HG03064 (cell line): ENCODE measurements around the gene FCHO1.
A peak's percentile ranks its signal among the peaks of the same experiment; 100 is the strongest.
"Not testable (repeated sequence)": the region's sequence is repeated elsewhere in the genome, so short reads cannot be mapped to it uniquely, and the experiment has no call there.

ENCODE experiments used
- ATAC-seq: cut with Tn5 transposase; IDR thresholded peaks from one replicate; pipeline ENCODE4 v1.9.1; 2021; ENCODE audit warnings: low read depth; ENCODE audit not compliant: unreplicated experiment

The FCHO1 gene

DNA sequence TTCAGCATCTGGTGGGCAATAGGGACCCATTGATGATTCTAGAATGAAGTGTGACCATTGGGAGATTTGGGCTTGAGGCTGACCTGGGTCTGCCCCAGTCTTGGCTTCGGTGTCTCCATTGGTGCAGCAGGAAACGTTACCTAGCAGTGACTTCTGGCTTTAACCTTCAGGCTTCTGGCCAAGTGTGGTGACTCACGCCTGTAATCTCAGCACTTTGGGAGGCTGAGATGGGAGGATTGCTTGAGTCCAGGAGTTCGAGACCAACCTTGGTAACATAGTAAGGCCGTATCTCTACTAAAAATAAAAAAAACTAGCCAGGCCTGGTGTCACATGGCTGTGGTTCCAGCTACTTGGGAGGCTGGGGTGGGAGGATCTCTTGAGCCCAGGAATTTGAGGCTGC lies 7.2 kb downstream of the FCHO1 start:
- ATAC-seq, result no peak

DNA sequence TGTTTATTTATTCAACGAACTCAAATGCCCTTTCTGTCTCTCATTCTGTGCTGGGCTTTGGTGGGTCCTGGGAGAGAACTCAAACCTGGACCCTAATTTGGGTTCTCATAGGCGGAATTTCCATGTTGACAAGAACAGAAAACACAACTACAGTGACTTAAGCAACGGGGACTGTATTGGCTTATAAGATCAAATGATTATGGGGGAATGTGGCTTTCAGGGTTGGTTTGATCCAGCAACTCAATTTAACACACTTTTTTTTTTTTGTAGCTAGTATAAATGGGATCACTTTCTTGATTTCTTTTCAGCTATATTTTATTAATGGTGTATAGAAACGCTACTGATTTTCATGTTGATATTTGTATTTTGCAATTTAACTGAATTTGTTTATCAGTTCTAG lies 9.9 kb downstream of the FCHO1 start:
- no peak for ATAC-seq

- no peak for ATAC-seq
Observed at GRCh38 chr19:17762505-17763229, 11.4 kb downstream of the FCHO1 start.

- ATAC-seq, result no peak
Observed at GRCh38 chr19:17764348-17764747, 13.1 kb downstream of the FCHO1 start.

DNA sequence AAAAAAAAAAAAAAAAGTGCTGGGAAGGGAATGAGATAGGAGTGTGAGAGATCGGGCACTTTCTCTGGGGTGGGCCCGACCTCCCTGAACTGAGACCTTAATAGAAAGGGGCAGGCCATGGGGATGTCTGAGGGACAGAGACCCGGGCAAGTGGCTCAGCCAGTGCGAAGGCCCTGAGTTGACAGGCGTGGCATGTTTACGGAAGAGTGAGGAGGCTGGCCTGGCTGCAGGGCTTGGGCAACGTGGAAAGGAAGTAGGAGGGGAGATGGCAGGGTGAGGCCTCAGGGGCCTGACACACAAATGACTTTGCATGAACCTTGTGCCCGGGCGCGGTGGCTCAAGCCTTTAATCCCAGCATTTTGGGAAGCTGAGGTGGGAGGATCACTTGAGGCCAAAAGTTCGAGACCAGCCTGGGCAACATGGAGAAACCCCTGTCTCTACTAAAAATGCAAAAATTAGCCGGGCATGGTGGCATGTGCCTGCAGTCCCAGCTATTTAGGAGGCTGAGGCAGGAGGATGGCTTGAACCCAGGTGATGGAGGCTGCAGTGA lies 13.9 kb downstream of the FCHO1 start:
- no peak for ATAC-seq

GRCh38 chr19:17766543-17767131 lies 15.4 kb downstream of the FCHO1 start:
- no peak for ATAC-seq

- no peak for ATAC-seq
Observed at GRCh38 chr19:17767559-17767958, 16.3 kb downstream of the FCHO1 start.

- no peak for ATAC-seq
Observed at GRCh38 chr19:17770613-17771012, 19.3 kb downstream of the FCHO1 start.

- no peak for ATAC-seq
Observed at GRCh38 chr19:17772172-17772571, 20.9 kb downstream of the FCHO1 start.

DNA sequence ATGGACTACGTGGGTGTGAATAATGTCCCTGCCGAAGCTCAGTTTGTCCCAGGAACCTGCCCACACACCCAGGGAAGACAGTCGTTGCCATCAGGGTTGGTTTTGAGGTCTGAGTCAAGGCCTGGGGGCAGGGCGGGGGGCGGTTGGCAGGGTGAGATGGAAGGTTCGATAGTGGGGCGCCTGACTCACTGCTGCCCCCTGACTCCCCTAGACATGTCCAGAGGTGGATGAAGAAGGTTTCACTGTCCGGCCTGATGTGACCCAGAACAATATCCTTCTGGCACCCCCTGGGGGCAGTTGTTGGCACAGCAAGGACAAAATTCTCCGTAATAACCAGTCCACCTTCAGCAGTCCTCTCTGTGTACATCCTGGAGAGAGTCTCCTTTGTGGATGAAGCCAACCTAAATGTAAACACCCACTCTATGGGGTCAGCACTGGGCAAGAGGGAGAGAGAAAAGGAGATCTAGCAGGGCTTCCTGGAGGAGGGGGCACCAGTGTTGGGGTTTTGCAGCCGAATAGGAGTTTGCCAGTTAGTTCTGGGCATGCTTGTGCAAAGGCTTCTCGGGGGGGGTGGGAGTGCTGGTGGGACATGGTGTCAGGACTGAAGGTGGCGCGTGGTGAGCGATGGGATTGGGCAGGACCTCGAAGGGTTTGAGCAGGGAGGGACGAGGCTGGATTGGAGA lies 24.1 kb downstream of the FCHO1 start:
- no peak for ATAC-seq

DNA sequence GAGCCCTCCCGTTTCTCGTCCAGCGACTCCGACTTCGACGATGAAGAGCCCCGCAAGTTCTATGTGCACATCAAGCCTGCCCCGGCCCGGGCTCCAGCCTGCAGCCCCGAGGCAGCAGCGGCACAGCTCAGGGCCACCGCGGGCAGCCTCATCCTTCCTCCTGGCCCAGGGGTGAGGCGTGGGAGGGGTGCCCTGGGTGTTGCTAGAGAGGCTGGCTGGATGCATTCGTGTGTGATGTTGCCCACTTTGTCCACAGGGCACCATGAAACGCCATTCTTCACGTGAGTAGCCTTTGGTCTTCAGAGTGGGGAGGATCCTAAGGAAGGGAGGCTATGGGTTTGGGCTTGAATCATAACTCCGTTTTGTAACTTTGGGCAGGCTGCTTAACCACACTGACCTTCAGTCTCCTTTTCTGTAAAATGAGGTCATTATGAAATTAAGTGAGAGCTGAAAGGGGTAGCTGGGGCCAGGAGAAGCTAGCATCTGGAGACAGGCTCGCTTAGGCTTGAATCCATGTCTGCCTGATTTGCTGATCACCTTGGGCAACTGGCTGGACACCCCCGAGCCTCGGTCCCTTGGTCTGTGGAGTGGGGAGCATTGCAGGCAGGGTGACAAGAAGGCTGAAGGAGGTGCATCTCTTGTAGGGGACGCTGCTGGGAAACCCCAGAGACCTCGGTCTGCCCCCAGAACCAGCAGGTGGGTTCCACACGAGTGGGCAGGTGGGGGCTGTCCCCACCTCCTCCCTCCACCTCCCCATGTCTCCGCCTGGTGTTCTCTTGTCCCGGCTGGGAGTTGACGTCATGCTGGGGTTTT lies 24.9 kb downstream of the FCHO1 start:
- ATAC-seq, result peak; percentile 45

GRCh38 chr19:17777840-17778239 lies 26.6 kb downstream of the FCHO1 start:
- not testable (repeated sequence) for ATAC-seq

DNA sequence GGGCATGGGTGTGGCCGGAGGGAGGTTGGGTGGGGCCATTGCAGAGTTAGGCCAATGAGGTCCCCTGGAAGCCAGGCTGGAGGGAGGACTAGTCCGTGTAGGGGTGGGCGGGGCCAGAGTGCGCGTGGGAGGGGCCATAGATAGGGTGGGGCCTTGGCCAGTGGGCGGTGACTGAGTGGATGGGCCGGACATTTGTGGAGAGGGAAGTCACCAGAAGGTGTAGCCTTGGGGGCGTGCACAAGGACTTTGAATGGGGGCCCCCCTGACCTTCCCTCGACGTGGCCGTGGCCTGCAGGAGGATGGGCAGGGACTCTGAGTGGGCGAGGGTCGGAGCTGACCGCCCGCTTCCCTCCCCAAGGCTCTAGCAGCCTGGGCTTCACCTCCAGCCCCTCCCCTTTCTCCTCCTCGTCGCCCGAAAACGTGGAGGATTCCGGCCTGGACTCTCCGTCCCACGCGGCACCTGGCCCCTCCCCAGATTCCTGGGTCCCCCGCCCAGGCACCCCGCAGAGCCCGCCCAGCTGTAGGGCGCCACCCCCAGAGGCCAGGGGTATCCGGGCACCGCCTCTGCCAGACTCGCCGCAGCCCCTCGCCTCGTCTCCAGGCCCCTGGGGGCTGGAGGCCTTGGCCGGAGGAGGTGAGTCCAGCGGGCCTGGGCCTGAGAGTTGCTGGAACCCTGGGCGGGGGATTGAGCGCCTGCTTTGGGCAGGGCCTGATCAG lies 27.1 kb downstream of the FCHO1 start:
- no peak for ATAC-seq

- ATAC-seq, result no peak
Observed at GRCh38 chr19:17778968-17779929, 28.0 kb downstream of the FCHO1 start.

DNA sequence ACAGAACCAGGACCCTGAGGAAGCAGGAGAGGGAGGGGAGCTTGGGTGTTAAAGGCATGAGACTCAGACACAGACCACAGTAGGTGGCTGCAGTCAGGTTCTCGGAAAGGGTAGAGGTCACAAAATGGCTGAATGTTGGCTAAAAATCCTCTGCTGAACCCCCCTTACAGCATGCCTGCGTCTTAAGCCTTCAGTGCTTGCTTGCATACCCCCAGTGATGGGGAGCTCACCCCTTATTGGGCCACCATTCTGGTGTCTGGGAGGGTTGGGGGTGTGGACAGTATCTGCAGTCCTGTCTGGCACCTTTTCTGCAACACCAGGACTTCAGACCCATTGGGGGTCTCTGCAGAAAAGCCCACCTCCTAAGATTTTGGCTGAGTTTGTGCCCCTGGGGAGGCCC lies 29.5 kb downstream of the FCHO1 start:
- no peak for ATAC-seq

DNA sequence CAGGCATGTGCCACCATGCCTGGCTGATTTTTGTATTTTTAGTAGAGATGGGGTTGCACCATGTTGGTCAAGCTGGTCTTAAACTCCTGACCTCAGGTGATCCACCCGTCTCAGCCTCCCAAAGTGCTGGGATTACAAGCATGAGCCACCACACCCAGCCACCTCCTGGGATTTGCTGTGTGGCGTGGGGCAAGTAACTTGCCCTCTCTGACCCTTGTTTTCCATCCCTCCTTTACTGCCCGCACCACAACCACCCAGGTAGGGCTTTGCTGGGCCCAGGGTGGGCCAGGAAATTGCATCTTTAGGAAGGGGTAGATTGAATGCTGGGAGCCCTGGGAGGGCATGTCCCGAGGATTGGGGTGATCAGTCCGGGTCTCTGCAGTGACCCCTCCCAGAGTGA lies 32.4 kb downstream of the FCHO1 start:
- not testable (repeated sequence) for ATAC-seq

- ATAC-seq, result no peak
Observed at GRCh38 chr19:17784201-17785008, 33.1 kb downstream of the FCHO1 start.

DNA sequence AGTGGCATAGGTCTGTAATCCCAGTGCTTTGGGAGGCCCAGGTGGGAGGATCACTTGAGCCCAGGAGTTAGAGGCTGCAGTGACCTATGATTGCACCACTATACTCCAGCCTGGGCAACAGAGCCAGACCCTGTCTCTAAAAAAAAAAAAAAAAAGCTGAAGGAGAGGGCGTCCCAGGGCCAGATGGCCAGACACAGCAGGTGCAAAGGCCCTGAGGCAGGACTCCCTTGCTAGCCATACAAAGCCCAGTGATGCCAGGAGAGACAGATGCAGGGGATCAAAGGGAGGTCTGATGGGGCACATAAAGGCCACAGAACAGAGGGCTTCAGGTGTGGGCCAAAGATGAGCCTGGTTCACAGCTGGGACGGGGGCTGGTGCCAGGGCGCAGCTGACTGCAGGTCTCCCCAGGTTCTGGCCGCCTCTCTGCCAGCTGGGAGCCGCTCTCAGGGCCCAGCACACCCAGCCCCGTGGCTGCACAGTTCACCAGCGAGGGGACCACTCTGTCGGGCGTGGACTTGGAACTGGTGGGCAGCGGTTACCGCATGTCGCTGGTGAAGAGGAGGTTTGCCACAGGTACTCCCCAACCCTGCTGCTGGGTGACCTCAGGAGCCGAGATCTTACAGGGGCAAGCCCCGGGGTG lies 36.1 kb downstream of the FCHO1 start:
- no peak for ATAC-seq
